CD14-positive monocyte (primary cell): ENCODE measurements around the gene SPRED2. TPM values are rescaled to one million over a fixed set of nuclear protein-coding genes. Genes with fewer than 3 reads are reported as not detected.

Source experiments
- DNase-seq, 3 donors: peaks; one replicate each; pipeline ENCODE4 v3.0.0-alpha.2; 2011 to 2022
- H2AFZ ChIP-seq: 2 replicates; pipeline ENCODE4 v1.6.0; 2012; ENCODE audit warnings: mild to moderate bottlenecking, low read depth, low read length, inconsistent platforms; ENCODE audit not compliant: insufficient read depth, poor library complexity, severe bottlenecking
- H3K27ac ChIP-seq, 2 donors: 1 replicate in 1 of 2; 2 replicates in 1 of 2; pipeline ENCODE4 v1.5.1; 2012 to 2013; ENCODE audit warnings: low read length in 2 of 2, control low read depth in 1 of 2, inconsistent platforms in 1 of 2, low read depth in 1 of 2, mild to moderate bottlenecking in 1 of 2
- H3K27me3 ChIP-seq, 2 donors: one replicate each; pipeline versions ENCODE4 v1.6.0 to v1.6.1; 2011 to 2013; ENCODE audit warnings: low read length in 2 of 2; ENCODE audit not compliant: control insufficient read depth in 2 of 2, insufficient read depth in 2 of 2
- H3K36me3 ChIP-seq, 2 donors: replicated peaks in 1 of 2; 1 replicate in 1 of 2; 2 replicates in 1 of 2; pipeline versions ENCODE4 v1.5.1 to v1.6.1; 2012 to 2013; ENCODE audit warnings: low read length in 2 of 2, control low read depth in 1 of 2, inconsistent platforms in 1 of 2, mild to moderate bottlenecking in 1 of 2; ENCODE audit not compliant: insufficient read depth in 2 of 2, control insufficient read depth in 1 of 2
- H3K4me1 ChIP-seq, 2 donors: 1 replicate in 1 of 2; 2 replicates in 1 of 2; pipeline versions ENCODE4 v1.5.1 to v1.6.1; 2012 to 2013; ENCODE audit warnings: low read length in 2 of 2, control low read depth in 1 of 2, inconsistent platforms in 1 of 2, mild to moderate bottlenecking in 1 of 2, moderate library complexity in 1 of 2; ENCODE audit not compliant: insufficient read depth in 2 of 2, control insufficient read depth in 1 of 2
- H3K4me2 ChIP-seq: replicated peaks from 2 replicates; pipeline ENCODE3; 2012; ENCODE audit warnings: low read length, moderate library complexity, mild to moderate bottlenecking; ENCODE audit not compliant: poor library complexity, severe bottlenecking; ENCODE audit errors: extremely low read depth
- H3K4me3 ChIP-seq, 3 experiments: fragments of 200-600 bp in 1 of 3; sonication (generic) in 1 of 3; replicated peaks in 1 of 3; 1 replicate in 2 of 3; 2 replicates in 1 of 3; pipeline ENCODE4 v1.5.1; 2011 to 2013; ENCODE audit warnings: low read length in 3 of 3, mild to moderate bottlenecking in 3 of 3, control low read depth in 2 of 3, low read depth in 2 of 3, inconsistent platforms in 1 of 3, moderate library complexity in 1 of 3
- H3K79me2 ChIP-seq: 2 replicates; pipeline ENCODE4 v1.6.0; 2012; ENCODE audit warnings: mild to moderate bottlenecking, control low read depth, inconsistent platforms, low read length, moderate library complexity; ENCODE audit not compliant: insufficient read depth
- H3K9ac ChIP-seq: 2 replicates; pipeline ENCODE4 v1.6.0; 2017; ENCODE audit warnings: low read length, mild to moderate bottlenecking; ENCODE audit not compliant: insufficient read depth, poor library complexity, severe bottlenecking
- H3K9me3 ChIP-seq, 2 donors: replicated peaks in 1 of 2; 1 replicate in 1 of 2; 2 replicates in 1 of 2; pipeline versions ENCODE4 v1.5.1 to v1.6.1; 2012 to 2013; ENCODE audit warnings: low read length in 2 of 2, control low read depth in 1 of 2; ENCODE audit not compliant: control insufficient read depth in 1 of 2, insufficient read depth in 1 of 2
- H4K20me1 ChIP-seq: 2 replicates; pipeline ENCODE4 v1.6.0; 2012; ENCODE audit warnings: mild to moderate bottlenecking, low read length, control low read depth, moderate library complexity; ENCODE audit not compliant: insufficient read depth
- H3K27ac Mint-ChIP-seq, 7 donors: one replicate each; pipeline ENCODE4 v1.8.0; 2020; ENCODE audit warnings: mild to moderate bottlenecking in 7 of 7, mixed read lengths in 7 of 7, moderate library complexity in 6 of 7, inconsistent platforms in 2 of 7
- H3K27me3 Mint-ChIP-seq, 3 donors: one replicate each; pipeline ENCODE4 v1.8.0; 2021 to 2022; ENCODE audit warnings: low read depth in 3 of 3, mild to moderate bottlenecking in 3 of 3, mixed read lengths in 3 of 3, moderate library complexity in 3 of 3, inconsistent platforms in 1 of 3
- H3K36me3 Mint-ChIP-seq, 2 donors: one replicate each; pipeline ENCODE4 v1.8.0; 2020; ENCODE audit warnings: mixed read lengths in 2 of 2, inconsistent platforms in 1 of 2, mild to moderate bottlenecking in 1 of 2
- H3K4me1 Mint-ChIP-seq: one replicate; pipeline ENCODE4 v1.8.0; 2020; ENCODE audit warnings: mild to moderate bottlenecking, mixed read lengths
- H3K4me3 Mint-ChIP-seq, 2 donors: one replicate each; pipeline ENCODE4 v1.8.0; 2020; ENCODE audit warnings: mild to moderate bottlenecking in 2 of 2, mixed read lengths in 2 of 2, moderate library complexity in 1 of 2
- H3K9me3 Mint-ChIP-seq, 7 donors: one replicate each; pipeline ENCODE4 v1.8.0; 2020 to 2022; ENCODE audit warnings: mixed read lengths in 7 of 7, mild to moderate bottlenecking in 6 of 7, moderate library complexity in 6 of 7, inconsistent platforms in 2 of 7
- WGBS: methylation state at CpG from one replicate; pipeline ENCODE4 v1.1.5; 2013; ENCODE audit warnings: missing lambda C conversion rate; ENCODE audit not compliant: insufficient coverage; 5-methylcytosine and 5-hydroxymethylcytosine counted together
- intact Hi-C, 2 donors: fragments of 100-400 bp; cut with micrococcal nuclease; formaldehyde crosslinking; loops; one replicate each; pipeline versions ENCODE4 v1.15.0 to v1.15.1; 2023
- polyA plus RNA-seq, 3 donors: library from polyadenylated mRNA; depleted of rRNA in 1 of 3; unstranded in 2 of 3; stranded (reverse) in 1 of 3; fragments of 300-500 nt in 2 of 3; fragments of >200 nt in 1 of 3; fragmentation: Illumina TruSeq in 2 of 3; gene quantifications; 1 replicate in 2 of 3; 2 replicates in 1 of 3; pipeline ENCODE4 v1.2.3, GENCODE V29; 2012 to 2021
- TF ChIP-seq, protein P1 (sequence below): fragments of 200-600 bp; IDR thresholded peaks from one replicate; pipeline ENCODE4 v1.8.0; 2022; ENCODE audit warnings: antibody characterized with exemption, mild to moderate bottlenecking

Gene SPRED2
- polyA plus RNA-seq, 3 donors = 0.20 to 2.0 (median 0.33) TPM

DNA sequence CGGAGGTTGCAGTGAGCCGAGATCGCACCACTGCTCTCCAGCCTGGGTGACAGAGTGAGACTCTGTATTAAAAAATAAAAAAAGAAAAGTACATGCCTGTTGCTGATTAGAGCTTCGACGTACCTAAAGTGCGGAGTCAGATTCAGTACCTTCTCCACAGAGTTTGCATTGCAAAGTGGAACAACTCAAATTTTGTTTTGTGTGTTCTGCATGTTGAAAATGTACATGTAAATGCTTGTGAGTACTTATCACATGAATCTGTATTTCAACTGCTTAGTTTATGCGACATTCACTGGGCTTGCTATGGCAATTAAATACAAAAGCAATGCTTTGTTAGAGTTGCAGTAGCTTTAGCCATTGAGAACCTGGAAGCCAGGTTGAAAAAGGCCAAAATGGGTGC lies 168.4 kb downstream of the SPRED2 start:
- Histone ChIP-seq H3K9ac (no peak overlapping the region), H4K20me1 (peaks cover 100% of the 10 kb centered on the region), H3K4me1 (no peaks in the 10 kb centered on the region), H2AFZ (no peak overlapping the region), H3K27ac (no peak overlapping the region), H3K4me3 (no peak overlapping the region), H3K36me3 (peaks cover 91 to 99% of the 10 kb centered on the region in 2 donors), H3K79me2 (peaks cover 73% of the 10 kb centered on the region), H3K9me3 (no peaks in the 10 kb centered on the region), H3K4me2 (no peak overlapping the region), H3K27me3 (no peaks in the 10 kb centered on the region)
- TF ChIP-seq, protein P1, sequence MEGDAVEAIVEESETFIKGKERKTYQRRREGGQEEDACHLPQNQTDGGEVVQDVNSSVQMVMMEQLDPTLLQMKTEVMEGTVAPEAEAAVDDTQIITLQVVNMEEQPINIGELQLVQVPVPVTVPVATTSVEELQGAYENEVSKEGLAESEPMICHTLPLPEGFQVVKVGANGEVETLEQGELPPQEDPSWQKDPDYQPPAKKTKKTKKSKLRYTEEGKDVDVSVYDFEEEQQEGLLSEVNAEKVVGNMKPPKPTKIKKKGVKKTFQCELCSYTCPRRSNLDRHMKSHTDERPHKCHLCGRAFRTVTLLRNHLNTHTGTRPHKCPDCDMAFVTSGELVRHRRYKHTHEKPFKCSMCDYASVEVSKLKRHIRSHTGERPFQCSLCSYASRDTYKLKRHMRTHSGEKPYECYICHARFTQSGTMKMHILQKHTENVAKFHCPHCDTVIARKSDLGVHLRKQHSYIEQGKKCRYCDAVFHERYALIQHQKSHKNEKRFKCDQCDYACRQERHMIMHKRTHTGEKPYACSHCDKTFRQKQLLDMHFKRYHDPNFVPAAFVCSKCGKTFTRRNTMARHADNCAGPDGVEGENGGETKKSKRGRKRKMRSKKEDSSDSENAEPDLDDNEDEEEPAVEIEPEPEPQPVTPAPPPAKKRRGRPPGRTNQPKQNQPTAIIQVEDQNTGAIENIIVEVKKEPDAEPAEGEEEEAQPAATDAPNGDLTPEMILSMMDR = no peak
- intact Hi-C loops = loop anchor here (10.0 kb wide), 2 partner anchors 171 to 291 kb away; partner anchors contain the start of gene SPRED2 (in 1 of the 2)
- H3K9me3 Mint-ChIP-seq = no peaks in the 10 kb centered on the region
- H3K4me1 Mint-ChIP-seq = no peaks in the 10 kb centered on the region
- no peak overlapping the region for H3K4me3 Mint-ChIP-seq
- H3K36me3 Mint-ChIP-seq = peaks cover 69 to 94% of the 10 kb centered on the region in 2 donors
- peaks cover 0 to 2% (median 0%) of the 10 kb centered on the region in 3 donors for H3K27me3 Mint-ChIP-seq
- 92% methylated on average over 2 of the region's 7 CpGs for WGBS
- DNase-seq = no peak
- no peak overlapping the region for H3K27ac Mint-ChIP-seq

DNA sequence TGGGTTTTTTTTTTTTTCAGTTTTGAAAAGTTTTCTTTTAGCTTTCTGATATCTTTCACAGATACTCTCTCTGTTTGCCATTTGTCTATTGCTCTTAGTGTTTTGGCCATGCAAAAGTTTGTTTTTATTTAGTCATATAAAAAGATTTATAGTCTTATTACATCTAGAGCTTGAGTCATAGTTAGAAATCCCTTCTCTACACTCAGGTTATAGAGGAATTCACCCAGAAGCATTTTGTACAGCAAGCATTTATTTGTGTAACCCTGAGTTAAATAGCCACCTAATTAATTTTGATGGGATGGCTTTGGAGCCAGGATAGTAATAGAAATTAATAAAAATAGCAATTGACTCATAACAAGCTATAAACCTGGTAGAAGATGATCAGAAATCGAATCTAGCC lies 169.1 kb downstream of the SPRED2 start:
- no peak overlapping the region for H3K4me3 ChIP-seq
- Mint-ChIP-seq H3K4me1 (no peaks in the 10 kb centered on the region), H3K9me3 (no peaks in the 10 kb centered on the region), H3K27ac (no peak overlapping the region), H3K36me3 (peaks cover 69 to 94% of the 10 kb centered on the region in 2 donors), H3K27me3 (peaks cover 0 to 2% (median 0%) of the 10 kb centered on the region in 3 donors), H3K4me3 (no peak overlapping the region)
- peaks cover 80% of the 10 kb centered on the region for H3K79me2 ChIP-seq
- H2AFZ ChIP-seq = no peak overlapping the region
- WGBS = no CpG with 5 or more reads among the region's 1 CpG
- TF ChIP-seq, protein P1 = no peak
- no peak for DNase-seq
- no peaks in the 10 kb centered on the region for H3K9me3 ChIP-seq
- intact Hi-C loops = loop anchor here (10.0 kb wide), 2 partner anchors 172 to 292 kb away; partner anchors contain the start of gene SPRED2 (in 1 of the 2)
- peaks cover 92 to 99% of the 10 kb centered on the region in 2 donors for H3K36me3 ChIP-seq
- H3K4me1 ChIP-seq = no peaks in the 10 kb centered on the region
- no peak overlapping the region for H3K27ac ChIP-seq
- H3K9ac ChIP-seq = no peak overlapping the region
- H3K27me3 ChIP-seq = no peaks in the 10 kb centered on the region
- H3K4me2 ChIP-seq = no peak overlapping the region
- peaks cover 100% of the 10 kb centered on the region for H4K20me1 ChIP-seq
